ENCODE results near the gene FCRL2. TPM values are rescaled to one million over a fixed set of nuclear protein-coding genes. Genes with fewer than 3 reads are reported as not detected.

FCRL2 gene, protein sequence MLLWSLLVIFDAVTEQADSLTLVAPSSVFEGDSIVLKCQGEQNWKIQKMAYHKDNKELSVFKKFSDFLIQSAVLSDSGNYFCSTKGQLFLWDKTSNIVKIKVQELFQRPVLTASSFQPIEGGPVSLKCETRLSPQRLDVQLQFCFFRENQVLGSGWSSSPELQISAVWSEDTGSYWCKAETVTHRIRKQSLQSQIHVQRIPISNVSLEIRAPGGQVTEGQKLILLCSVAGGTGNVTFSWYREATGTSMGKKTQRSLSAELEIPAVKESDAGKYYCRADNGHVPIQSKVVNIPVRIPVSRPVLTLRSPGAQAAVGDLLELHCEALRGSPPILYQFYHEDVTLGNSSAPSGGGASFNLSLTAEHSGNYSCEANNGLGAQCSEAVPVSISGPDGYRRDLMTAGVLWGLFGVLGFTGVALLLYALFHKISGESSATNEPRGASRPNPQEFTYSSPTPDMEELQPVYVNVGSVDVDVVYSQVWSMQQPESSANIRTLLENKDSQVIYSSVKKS
- total RNA-seq = under 1 TPM in 3 of 4 donors, not detected in 1; 0.32 to 0.56 (median 0.56) TPM

DNA sequence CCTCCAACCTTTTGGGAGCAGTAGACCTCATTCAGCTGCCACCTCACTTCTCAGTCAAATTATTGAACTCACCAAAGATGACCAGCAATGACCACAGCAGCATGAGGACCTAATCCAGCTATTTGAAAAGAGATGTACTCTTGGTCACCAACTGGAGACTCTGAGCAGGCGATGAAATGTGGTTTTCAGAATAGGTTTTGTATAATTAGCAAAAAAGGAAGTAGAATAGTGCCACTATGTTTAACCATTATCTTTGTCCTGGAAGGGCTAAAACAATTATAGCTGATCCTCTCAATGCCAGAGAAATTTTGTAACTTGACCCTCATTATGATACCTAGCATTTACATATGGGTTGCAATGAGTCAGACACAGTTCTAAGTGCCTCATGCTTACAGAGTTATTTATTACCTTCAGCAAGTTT lies at the start of gene FCRL2:
TSS of gene FCRL2 (minus strand) at position 162 of the 421 bp plus-strand sequence. CDS start at position 103, 59 bp downstream.
- no peak for TF ChIP-seq CTCF (IDR thresholded peaks at IDR 0.05)
- ATAC-seq (ENCODE audit: low FRiP score) = no peak
- DNase-seq (ENCODE audit: low spot score) = no peak

DNA sequence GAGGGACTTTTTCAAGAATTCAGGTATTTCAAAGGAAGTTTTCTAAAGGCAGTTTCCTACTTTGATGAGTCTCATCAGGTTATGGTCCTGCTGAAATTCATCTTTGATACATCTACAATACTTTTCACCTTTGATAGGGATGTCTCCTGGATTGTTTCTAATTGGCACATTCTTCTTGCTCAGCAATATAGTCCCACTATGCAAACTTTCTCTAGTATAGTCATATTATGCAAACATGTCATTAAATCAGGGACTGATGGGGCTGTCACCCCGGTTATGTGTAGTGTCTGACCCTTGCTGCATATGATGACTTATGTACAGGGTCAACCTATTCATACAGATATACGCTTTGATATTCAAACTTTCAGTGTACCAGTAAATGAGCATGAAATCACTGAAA lies 43.4 kb upstream of the FCRL2 start:
- ATAC-seq (ENCODE audit: low FRiP score) (no peak), DNase-seq (ENCODE audit: low spot score) (no peak)
- no peak for TF ChIP-seq CTCF (IDR thresholded peaks at IDR 0.05)

- no peak for TF ChIP-seq CTCF (IDR thresholded peaks at IDR 0.05)
- ATAC-seq (ENCODE audit: low FRiP score) (no peak), DNase-seq (ENCODE audit: low spot score) (no peak)
Observed at GRCh38 chr1:157819896-157820295, 43.0 kb upstream of the FCRL2 start, which contains the start of gene FCRL1. Gene FCRL1 (minus strand): TSS chr1:157820120. CDS start chr1:157820037, 83 bp downstream.

GRCh38 chr1:157819215-157819614 lies 42.3 kb upstream of the FCRL2 start:
- no peak for TF ChIP-seq CTCF (IDR thresholded peaks at IDR 0.05)
- DNase-seq (ENCODE audit: low spot score) (no peak), ATAC-seq (ENCODE audit: low FRiP score) (no peak)

- TF ChIP-seq CTCF (IDR thresholded peaks at IDR 0.05) = no peak
- ATAC-seq (ENCODE audit: low FRiP score) = no peak
- no peak for DNase-seq (ENCODE audit: low spot score)
Observed at GRCh38 chr1:157813269-157813668, 36.3 kb upstream of the FCRL2 start.

- no peak for TF ChIP-seq CTCF (IDR thresholded peaks at IDR 0.05)
- DNase-seq (ENCODE audit: low spot score) (no peak), ATAC-seq (ENCODE audit: low FRiP score) (no peak)
Observed at GRCh38 chr1:157806431-157807149, 29.7 kb upstream of the FCRL2 start.
